ENCODE data around the gene ASF1A. TPM values are rescaled to one million over a fixed set of nuclear protein-coding genes. Genes with fewer than 3 reads are reported as not detected.

ASF1A gene
- total RNA-seq, 1 donor from 2014 or later = 7.6 TPM

- DNase-seq (ENCODE audit: low read depth) = no peak
- TF ChIP-seq CTCF (conservative IDR thresholded peaks at IDR 0.05; ENCODE audit: low read depth, low read length) = no peak
- no peak overlapping the region for H3K4me3 ChIP-seq (ENCODE audit: low read depth, low read length)
Observed at GRCh38 chr6:118897386-118897785, 3.4 kb downstream of the ASF1A start.

- H3K4me3 ChIP-seq (ENCODE audit: low read depth, low read length) = no peak overlapping the region
- no peak for DNase-seq (ENCODE audit: low read depth)
- no peak for TF ChIP-seq CTCF (conservative IDR thresholded peaks at IDR 0.05; ENCODE audit: low read depth, low read length)
Observed at GRCh38 chr6:118899948-118900347, 6.0 kb downstream of the ASF1A start.

GRCh38 chr6:118902726-118903125 is 8.8 kb downstream of the ASF1A start:
- TF ChIP-seq CTCF (conservative IDR thresholded peaks at IDR 0.05; ENCODE audit: low read depth, low read length) = no peak
- no peak for DNase-seq (ENCODE audit: low read depth)
- no peak overlapping the region for H3K4me3 ChIP-seq (ENCODE audit: low read depth, low read length)

GRCh38 chr6:118903138-118903537 is 9.2 kb downstream of the ASF1A start:
- TF ChIP-seq CTCF (conservative IDR thresholded peaks at IDR 0.05; ENCODE audit: low read depth, low read length) = no peak
- DNase-seq (ENCODE audit: low read depth) = no peak
- H3K4me3 ChIP-seq (ENCODE audit: low read depth, low read length) = no peak overlapping the region

- H3K4me3 ChIP-seq (ENCODE audit: low read depth, low read length) = no peak overlapping the region
- DNase-seq (ENCODE audit: low read depth) = no peak
- TF ChIP-seq CTCF (conservative IDR thresholded peaks at IDR 0.05; ENCODE audit: low read depth, low read length) = no peak
Observed at GRCh38 chr6:118903691-118904090, 9.7 kb downstream of the ASF1A start.

- no peak overlapping the region for H3K4me3 ChIP-seq (ENCODE audit: low read depth, low read length)
- TF ChIP-seq CTCF (conservative IDR thresholded peaks at IDR 0.05; ENCODE audit: low read depth, low read length) = no peak
- no peak for DNase-seq (ENCODE audit: low read depth)
Observed at GRCh38 chr6:118905084-118905483, 11.1 kb downstream of the ASF1A start.

GRCh38 chr6:118905851-118906250 is 11.9 kb downstream of the ASF1A start:
- no peak overlapping the region for H3K4me3 ChIP-seq (ENCODE audit: low read depth, low read length)
- TF ChIP-seq CTCF (conservative IDR thresholded peaks at IDR 0.05; ENCODE audit: low read depth, low read length) = no peak
- no peak for DNase-seq (ENCODE audit: low read depth)
